Smooth muscle cell (in vitro differentiated cells): ENCODE measurements around the gene PFAS. TPM values are rescaled to one million over a fixed set of nuclear protein-coding genes. Genes with fewer than 3 reads are reported as not detected.
A peak's percentile ranks its signal among the peaks of the same experiment; 100 is the strongest.

Experiments
- DNase-seq: peaks from one replicate; lab custom pipeline; 2025; ENCODE audit not compliant: unreplicated experiment; lab: John Stamatoyannopoulos, UW
- H2AFZ ChIP-seq: fragments of 200-600 bp; sonication (generic); 2 replicates; pipeline ENCODE4 v1.6.0; 2016; ENCODE audit warnings: antibody characterized with exemption, low read depth, mild to moderate bottlenecking
- H3F3A ChIP-seq: fragments of 200-600 bp; sonication (generic); 2 replicates; pipeline ENCODE4 v1.6.0; 2017; ENCODE audit warnings: antibody characterized with exemption, low read depth
- H3K27ac ChIP-seq: fragments of 200-600 bp; sonication (generic); 2 replicates; pipeline ENCODE4 v1.5.1; 2016; ENCODE audit warnings: low read depth, mild to moderate bottlenecking
- H3K27me3 ChIP-seq: fragments of 200-600 bp; sonication (generic); 2 replicates; pipeline ENCODE4 v1.6.1; 2016; ENCODE audit warnings: low read depth, mild to moderate bottlenecking
- H3K36me3 ChIP-seq: fragments of 200-600 bp; sonication (generic); 2 replicates; pipeline ENCODE4 v1.5.1; 2016; ENCODE audit warnings: low read depth
- H3K4me1 ChIP-seq: fragments of 200-600 bp; sonication (generic); 2 replicates; pipeline ENCODE4 v1.5.1; 2016; ENCODE audit warnings: low read depth
- H3K4me2 ChIP-seq: fragments of 200-600 bp; sonication (generic); 2 replicates; pipeline ENCODE4 v1.6.0; 2016; ENCODE audit warnings: mild to moderate bottlenecking
- H3K4me3 ChIP-seq: fragments of 200-600 bp; sonication (generic); 2 replicates; pipeline ENCODE4 v1.5.1; 2016; ENCODE audit warnings: mild to moderate bottlenecking
- H3K79me2 ChIP-seq: fragments of 200-600 bp; sonication (generic); 2 replicates; pipeline ENCODE4 v1.6.0; 2016; ENCODE audit warnings: low read depth, mild to moderate bottlenecking
- H3K9ac ChIP-seq: fragments of 200-600 bp; sonication (generic); 2 replicates; pipeline ENCODE4 v1.6.0; 2016; ENCODE audit warnings: low read depth
- H3K9me3 ChIP-seq: fragments of 200-600 bp; sonication (generic); replicated peaks from 2 replicates; pipeline ENCODE4 v1.5.1; 2016; ENCODE audit warnings: low read depth
- H4K20me1 ChIP-seq: fragments of 200-600 bp; sonication (generic); 2 replicates; pipeline ENCODE4 v1.6.0; 2016; ENCODE audit warnings: low read depth
- CTCF ChIP-seq: fragments of 200-600 bp; sonication (generic); IDR thresholded peaks from 2 replicates; pipeline ENCODE4 v1.5.1; 2017; ENCODE audit warnings: borderline replicate concordance, mild to moderate bottlenecking, antibody characterized with exemption; ENCODE audit not compliant: insufficient read depth, poor library complexity, severe bottlenecking
- WGBS: methylation state at CpG from one replicate; pipeline ENCODE4 v1.1.7; 2016; ENCODE audit warnings: low lambda C conversion rate; 5-methylcytosine and 5-hydroxymethylcytosine counted together
- polyA plus RNA-seq: library from polyadenylated mRNA; unstranded; fragments of >200 nt; fragmentation: Nextera tagmentation; extraction: Ambion mirVana; gene quantifications from 2 replicates; pipeline ENCODE4 v1.2.1, GENCODE V29; 2016
- total RNA-seq: library from RNA; depleted of rRNA; stranded (reverse); fragments of >200 nt; gene quantifications from 2 replicates; pipeline ENCODE4 v1.2.3, GENCODE V29; 2014

PFAS gene
- total and polyA plus RNA-seq, 2 experiments from 2014 or later, result 9.9 to 12.8 TPM

DNA sequence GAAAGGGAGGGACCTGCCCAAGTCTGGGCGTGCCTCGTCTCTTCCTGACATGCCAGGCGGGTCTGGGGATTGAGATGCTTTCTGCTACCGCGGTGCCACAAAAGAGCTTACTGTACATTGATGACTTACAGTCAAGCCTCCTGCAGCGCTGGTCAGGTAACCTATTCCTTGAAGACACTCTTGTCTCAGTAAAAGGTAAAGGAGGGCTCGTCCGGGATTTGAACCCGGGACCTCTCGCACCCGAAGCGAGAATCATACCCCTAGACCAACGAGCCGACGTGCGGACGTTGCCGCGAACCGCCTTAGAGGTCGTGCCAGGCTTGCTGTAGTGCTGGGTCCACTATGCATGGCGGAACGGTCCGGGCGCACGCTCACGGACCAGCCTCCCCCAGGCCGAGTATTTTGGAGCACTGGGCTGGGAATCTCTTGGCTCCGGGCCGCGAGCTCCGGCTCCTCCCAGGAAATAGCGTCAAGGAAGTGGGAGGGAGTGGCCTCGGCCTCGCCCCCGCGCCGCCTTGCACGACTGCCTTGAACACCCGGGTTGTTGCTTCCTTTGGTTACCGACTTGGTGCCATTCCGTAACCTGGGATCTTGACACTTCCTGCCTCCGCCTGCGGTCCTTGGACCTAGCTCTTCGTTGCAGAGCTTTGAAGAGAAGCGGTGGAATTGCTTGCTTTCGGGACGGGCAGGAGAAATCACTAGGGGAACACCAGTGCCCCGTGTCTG lies 26.3 kb upstream of the PFAS start:
- no peak for TF ChIP-seq CTCF
- peak overlapping the region; percentile 26 for H2AFZ ChIP-seq
- whole genome bisulfite sequencing, result under 1% methylated on average over 48 of the region's 49 CpGs

DNA sequence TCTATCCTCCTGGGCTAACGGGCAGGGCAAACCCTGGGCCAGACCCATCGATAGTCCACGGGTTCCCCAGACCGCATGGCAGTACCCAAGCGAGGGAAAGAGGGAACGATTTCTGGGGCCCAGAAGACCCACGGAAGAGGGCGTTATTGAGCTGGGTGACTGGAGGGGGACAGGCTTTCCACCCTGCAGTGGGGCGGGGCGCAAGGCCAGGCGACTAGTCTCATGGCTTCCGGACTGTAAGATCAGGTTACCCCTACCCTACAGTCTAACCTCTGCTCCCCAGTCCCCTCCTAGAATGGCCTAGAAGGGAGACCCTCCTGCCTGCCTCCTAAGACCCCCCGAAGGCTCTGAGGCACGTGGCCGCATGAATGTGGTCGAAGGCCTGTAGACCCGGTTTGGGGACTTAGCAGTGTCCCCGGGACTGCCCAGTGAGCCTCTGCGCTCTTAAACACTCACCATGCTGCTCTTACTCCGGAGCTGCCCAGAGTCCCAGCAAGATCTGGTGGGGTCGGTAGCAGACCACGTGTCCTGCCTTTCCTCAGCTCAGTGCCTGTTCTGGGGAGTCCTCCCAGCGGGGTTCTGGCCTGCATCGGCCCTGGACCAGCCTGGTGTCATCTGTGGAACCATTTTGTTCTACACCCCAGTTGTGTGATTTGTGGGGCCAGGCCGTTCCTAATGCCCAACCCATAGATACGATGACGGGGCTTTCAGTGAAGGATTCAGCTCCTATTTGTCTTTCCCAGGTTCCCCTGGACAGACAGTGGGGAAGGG lies 25.5 kb upstream of the PFAS start:
- no peak for TF ChIP-seq CTCF
- peak; percentile 54 for DNase-seq

More for the DNA sequence above, 26.3 kb upstream of the PFAS start:
- Histone ChIP-seq H3K9ac (peak overlapping the region; percentile 76), H4K20me1 (no peaks in the 10 kb centered on the region), H3K4me3 (peak overlapping the region; percentile 62), H3K4me2 (peak overlapping the region; percentile 95), H3F3A (peaks cover 16% of the 10 kb centered on the region), H3K79me2 (no peaks in the 10 kb centered on the region), H3K36me3 (no peaks in the 10 kb centered on the region), H3K9me3 (no peaks in the 10 kb centered on the region), H3K27me3 (no peaks in the 10 kb centered on the region), H3K4me1 (peaks cover 4% of the 10 kb centered on the region), H3K27ac (peak overlapping the region; percentile 90)
- peak; percentile 87 for DNase-seq

DNA sequence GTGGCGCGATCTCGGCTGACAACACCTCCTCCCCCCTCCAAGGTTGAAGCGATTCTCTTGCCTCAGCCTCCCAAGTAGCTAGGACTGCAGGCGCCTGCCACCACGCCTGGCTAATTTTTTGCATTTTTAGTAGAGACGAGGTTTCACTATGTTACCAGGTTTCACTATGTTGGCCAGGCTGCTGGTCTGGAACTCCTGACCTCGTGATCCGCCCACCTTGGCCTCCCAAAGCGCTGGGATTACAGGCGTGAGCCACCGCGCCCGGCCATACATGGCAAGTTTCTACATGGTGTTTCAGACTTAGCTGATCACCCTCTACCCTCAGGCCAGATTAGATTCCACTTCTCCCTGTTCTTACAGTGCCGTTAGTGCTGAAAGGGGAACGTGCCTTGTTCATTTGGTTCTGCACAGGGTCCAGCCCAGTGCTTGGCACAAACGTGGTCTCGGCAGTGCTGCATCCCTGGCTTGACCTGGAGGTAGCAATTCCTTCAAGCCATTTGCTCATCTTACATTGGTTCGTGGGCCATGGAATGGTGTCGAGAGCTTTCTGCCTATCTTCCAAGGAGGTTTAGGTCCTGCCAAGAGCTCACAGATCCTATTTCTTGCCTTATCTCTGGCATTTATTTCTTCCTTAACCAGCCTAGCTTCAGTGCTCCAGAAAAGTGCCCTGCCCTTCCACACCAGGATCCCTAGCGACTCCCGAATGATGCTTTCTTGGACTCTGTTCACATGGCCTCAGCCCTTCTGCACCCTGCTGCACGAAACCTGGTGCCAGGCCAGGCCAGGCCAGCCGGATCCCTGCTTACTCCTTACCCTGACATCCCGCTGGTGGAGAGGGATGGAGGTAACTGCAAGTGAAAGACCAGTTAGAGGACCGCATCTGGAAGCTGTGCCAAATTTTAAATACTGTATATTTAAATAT lies 23.9 kb upstream of the PFAS start:
- H3K9ac ChIP-seq, result no peak overlapping the region
- H4K20me1 ChIP-seq, result no peaks in the 10 kb centered on the region
- H3K4me2 ChIP-seq, result no peak overlapping the region
- 95% methylated on average over 26 of the region's 26 CpGs for WGBS
- H3K36me3 ChIP-seq, result no peaks in the 10 kb centered on the region
- no peak overlapping the region for H3K27ac ChIP-seq
- no peak overlapping the region for H3K4me3 ChIP-seq
- no peaks in the 10 kb centered on the region for H3K79me2 ChIP-seq
- no peak for DNase-seq
- peaks cover 10% of the 10 kb centered on the region for H3F3A ChIP-seq
- no peaks in the 10 kb centered on the region for H3K27me3 ChIP-seq
- H3K4me1 ChIP-seq, result peaks cover 2% of the 10 kb centered on the region
- no peak for TF ChIP-seq CTCF
- no peaks in the 10 kb centered on the region for H3K9me3 ChIP-seq
- no peak overlapping the region for H2AFZ ChIP-seq

More for the DNA sequence above, 25.5 kb upstream of the PFAS start:
- Histone ChIP-seq H3K4me3 (peak overlapping the region; percentile 62), H3F3A (peaks cover 16% of the 10 kb centered on the region), H3K79me2 (no peaks in the 10 kb centered on the region), H3K4me2 (peak overlapping the region; percentile 95), H4K20me1 (no peaks in the 10 kb centered on the region), H3K9ac (peak overlapping the region; percentile 76), H3K27me3 (no peaks in the 10 kb centered on the region), H3K9me3 (no peaks in the 10 kb centered on the region), H3K27ac (peak overlapping the region; percentile 90), H3K36me3 (no peaks in the 10 kb centered on the region), H3K4me1 (peaks cover 4% of the 10 kb centered on the region), H2AFZ (peak overlapping the region; percentile 26)
- 9% methylated on average over 27 of the region's 27 CpGs for WGBS
